HCT116 (cell line): ENCODE data around the gene GNAI1. TPM values are rescaled to one million over a fixed set of nuclear protein-coding genes. Genes with fewer than 3 reads are reported as not detected.

Experiments
- ATAC-seq: fragments of 200-7000 bp; cut with Tn5 transposase; 2 replicates; pipeline ENCODE4 v1.9.1; 2020; ENCODE audit warnings: mild to moderate bottlenecking, moderate library complexity
- BruUV-seq: library from RNA; stranded (reverse); fragments of 400-500 nt; replicated peaks from 2 replicates; lab custom pipeline; 2021; lab: Mats Ljungman, UMichigan
- CTCF ChIA-PET: fragments of 300-600 bp; sonication (Branson Sonifier 250); formaldehyde crosslinking; loops from one replicate; lab custom pipeline; 2021; ENCODE audit warnings: antibody characterized with exemption; lab: Charles Lee
- POLR2A ChIA-PET: fragments of 300-600, 350-600 bp; sonication (Branson Sonifier 250); formaldehyde crosslinking; loops from one replicate; lab custom pipeline; 2021; ENCODE audit warnings: antibody characterized with exemption; lab: Charles Lee
- RAD21 ChIA-PET, 2 experiments: fragments of 300-600 bp; sonication (Branson Sonifier 250); formaldehyde crosslinking; loops; one replicate each; lab custom pipeline; 2023; ENCODE audit warnings: low total read pairs in 2 of 2; ENCODE audit not compliant: uncharacterized antibody in 2 of 2, unreplicated experiment in 2 of 2, low non-redundant PET in 1 of 2; lab: Charles Lee
- DNase-seq: peaks from one replicate; pipeline ENCODE4 v3.0.0-alpha.2; 2010; ENCODE audit warnings: low read depth, low spot score
- H2AFZ ChIP-seq: fragments of 200-600 bp; shearing (Covaris generic), sonication (generic); 2 replicates; pipeline ENCODE4 v1.6.1; 2017; ENCODE audit warnings: low read depth, mixed run types, mixed read lengths, antibody characterized with exemption, low read length; ENCODE audit not compliant: poor library complexity, severe bottlenecking
- H3K27ac ChIP-seq: 2 replicates; pipeline ENCODE4 v1.5.1; 2012; ENCODE audit warnings: low read depth, low read length
- H3K27me3 ChIP-seq: fragments of 200-600 bp; sonication (generic); 2 replicates; pipeline ENCODE4 v1.6.1; 2016; ENCODE audit warnings: mixed run types, low read length, mixed read lengths; ENCODE audit not compliant: insufficient read depth
- H3K36me3 ChIP-seq, 2 experiments: fragments of 200-500 bp in 1 of 2; fragments of 200-600 bp in 1 of 2; sonication (Bioruptor generic) in 1 of 2; sonication (generic) in 1 of 2; 2 replicates each; pipeline versions ENCODE4 v1.5.1 to v1.6.1; 2014 to 2016; ENCODE audit warnings: low read length in 2 of 2, inconsistent platforms in 1 of 2, mixed read lengths in 1 of 2, mixed run types in 1 of 2; ENCODE audit not compliant: insufficient read depth in 2 of 2, control insufficient read depth in 1 of 2
- H3K4me1 ChIP-seq, 2 experiments: fragments of 200-600 bp in 1 of 2; sonication (generic) in 1 of 2; 2 replicates each; pipeline versions ENCODE4 v1.5.1 to v1.6.1; 2012 to 2017; ENCODE audit warnings: low read length in 2 of 2, inconsistent platforms in 1 of 2, mild to moderate bottlenecking in 1 of 2, mixed read lengths in 1 of 2, mixed run types in 1 of 2, moderate library complexity in 1 of 2; ENCODE audit not compliant: insufficient read depth in 2 of 2, control insufficient read depth in 1 of 2
- H3K4me2 ChIP-seq: fragments of 200-600 bp; sonication (generic); 2 replicates; pipeline ENCODE4 v1.6.1; 2017; ENCODE audit warnings: mixed run types, low read length, mixed read lengths
- H3K4me3 ChIP-seq, 2 experiments: fragments of 200-600 bp in 1 of 2; sonication (generic) in 1 of 2; replicated peaks in 1 of 2; 2 replicates each; pipeline ENCODE4 v1.5.1; 2011 to 2016; ENCODE audit warnings: low read length in 2 of 2, control low read depth in 1 of 2, low read depth in 1 of 2, mild to moderate bottlenecking in 1 of 2, mixed read lengths in 1 of 2, mixed run types in 1 of 2
- H3K79me2 ChIP-seq: fragments of 200-600 bp; sonication (generic); 2 replicates; pipeline ENCODE4 v1.6.1; 2017; ENCODE audit warnings: mild to moderate bottlenecking, mixed run types, low read length, moderate library complexity, mixed read lengths; ENCODE audit not compliant: insufficient read depth
- H3K9ac ChIP-seq: fragments of 200-600 bp; sonication (generic); 2 replicates; pipeline ENCODE4 v1.6.1; 2016; ENCODE audit warnings: low read length, mixed read lengths
- H3K9me2 ChIP-seq: fragments of 200-600 bp; sonication (generic), shearing (Covaris generic); 2 replicates; pipeline ENCODE4 v1.6.1; 2017; ENCODE audit warnings: mixed run types, mild to moderate bottlenecking, moderate library complexity; ENCODE audit not compliant: insufficient read depth
- H3K9me3 ChIP-seq, 2 experiments: fragments of 200-500 bp in 1 of 2; fragments of 200-600 bp in 1 of 2; sonication (Bioruptor generic) in 1 of 2; sonication (generic) in 1 of 2; 2 replicates each; pipeline ENCODE4 v1.6.1; 2014 to 2017; ENCODE audit warnings: low read length in 2 of 2, mixed read lengths in 2 of 2, inconsistent platforms in 1 of 2, low read depth in 1 of 2, mild to moderate bottlenecking in 1 of 2, mixed run types in 1 of 2, moderate library complexity in 1 of 2; ENCODE audit not compliant: control insufficient read depth in 1 of 2, insufficient read depth in 1 of 2
- H4K20me1 ChIP-seq: fragments of 200-600 bp; sonication (generic), shearing (Covaris generic); 2 replicates; pipeline ENCODE4 v1.6.1; 2017; ENCODE audit warnings: mixed run types, mild to moderate bottlenecking, moderate library complexity; ENCODE audit not compliant: insufficient read depth
- CEBPB ChIP-seq: IDR thresholded peaks from 2 replicates; pipeline ENCODE4 v1.6.1; 2012; ENCODE audit warnings: low read depth
- CTCF ChIP-seq, 3 experiments: fragments of 200-600 bp in 1 of 3; sonication (generic) in 1 of 3; IDR thresholded peaks in 2 of 3; conservative IDR thresholded peaks in 1 of 3; 2 replicates each; pipeline ENCODE4 v1.5.1; 2012 to 2017; ENCODE audit warnings: low read depth in 2 of 3, low read length in 2 of 3, antibody characterized with exemption in 1 of 3, borderline replicate concordance in 1 of 3, control low read depth in 1 of 3, mild to moderate bottlenecking in 1 of 3, mixed read lengths in 1 of 3, mixed run types in 1 of 3, moderate library complexity in 1 of 3; ENCODE audit not compliant: insufficient read depth in 1 of 3
- MAX ChIP-seq: IDR thresholded peaks from 2 replicates; pipeline ENCODE4 v1.6.1; 2012
- YY1 ChIP-seq: IDR thresholded peaks from 2 replicates; pipeline ENCODE4 v1.6.1; 2011; ENCODE audit warnings: low read length, low read depth, moderate library complexity, mild to moderate bottlenecking; ENCODE audit not compliant: insufficient replicate concordance; ENCODE audit errors: extremely low read depth
- intact Hi-C: fragments of 100-400 bp; cut with micrococcal nuclease; formaldehyde crosslinking; loops from 2 replicates; pipeline ENCODE4 v1.10.0; 2022
- total RNA-seq: library from RNA; stranded (reverse); gene quantifications from one replicate; pipeline ENCODE4 v1.2.1, GENCODE V29; 2021; ENCODE audit not compliant: unreplicated experiment

GNAI1 gene
- total RNA-seq, 1 experiment from 2014 or later: 148 TPM

- Histone ChIP-seq H3K4me1 (peaks cover 85 to 98% of the 10 kb centered on the region in 2 experiments), H4K20me1 (peaks cover 69% of the 10 kb centered on the region), H3K9me3 (no peaks in the 10 kb centered on the region), H3K79me2 (peaks cover 100% of the 10 kb centered on the region), H2AFZ (no peak overlapping the region), H3K4me3 (no peak overlapping the region), H3K36me3 (no peaks in the 10 kb centered on the region), H3K27me3 (no peaks in the 10 kb centered on the region), H3K27ac (peak overlapping the region; percentile 21; the same call in 1 of the 2 replicates), H3K9ac (no peak overlapping the region), H3K4me2 (peak overlapping the region; percentile 8; the same call in 1 of the 2 replicates), H3K9me2 (no peaks in the 10 kb centered on the region)
- no peak for DNase-seq
- POLR2A ChIA-PET: no interaction called here
- no peak for TF ChIP-seq CTCF (IDR thresholded peaks at IDR 0.05 in 2 of 3, conservative IDR thresholded peaks at IDR 0.05 in 1 of 3; ENCODE audit: borderline replicate concordance in 1 of 3, insufficient read depth in 1 of 3, low read depth in 2 of 3, low read length in 2 of 3)
- TF ChIP-seq MAX: no peak
- peak; percentile 52; the same call in 1 of the 2 replicates for TF ChIP-seq CEBPB
- no peak for TF ChIP-seq YY1
- intact Hi-C loops: no loop called here
- BruUV-seq: no TSS peak
- RAD21 ChIA-PET: no interaction called here
- CTCF ChIA-PET: no interaction called here
- no peak for ATAC-seq
Observed at GRCh38 chr7:80147543-80148391, 13.1 kb downstream of the GNAI1 start.
